Memory B cell (primary cell): ENCODE data around the gene COMP.

Experiments
- ATAC-seq: fragments of 150-1000 bp; cut with Tn5 transposase; 2 replicates; pipeline ENCODE4 v1.10.0; 2021; ENCODE audit warnings: low read depth, mild to moderate bottlenecking, moderate library complexity
- DNase-seq, 2 donors: peaks; one replicate each; pipeline ENCODE4 v3.0.0; 2022; ENCODE audit warnings: low spot score in 2 of 2
- H3K27ac Mint-ChIP-seq: one replicate; pipeline ENCODE4 v1.8.0; 2022; ENCODE audit warnings: mild to moderate bottlenecking, moderate library complexity, mixed read lengths
- H3K27me3 Mint-ChIP-seq: one replicate; pipeline ENCODE4 v1.8.0; 2022; ENCODE audit warnings: mixed read lengths
- H3K36me3 Mint-ChIP-seq: one replicate; pipeline ENCODE4 v1.8.0; 2022; ENCODE audit warnings: mild to moderate bottlenecking, mixed read lengths
- H3K4me1 Mint-ChIP-seq: one replicate; pipeline ENCODE4 v1.8.0; 2022; ENCODE audit warnings: mixed read lengths
- H3K4me3 Mint-ChIP-seq: one replicate; pipeline ENCODE4 v1.8.0; 2022; ENCODE audit warnings: mild to moderate bottlenecking, moderate library complexity, mixed read lengths
- H3K9me3 Mint-ChIP-seq: one replicate; pipeline ENCODE4 v1.8.0; 2022; ENCODE audit warnings: mixed read lengths

Gene COMP

GRCh38 chr19:18773682-18774081 is 17.4 kb downstream of the COMP start:
- H3K9me3 Mint-ChIP-seq = no peaks in the 10 kb centered on the region
- no peak for DNase-seq
- H3K27ac Mint-ChIP-seq = no peak overlapping the region

GRCh38 chr19:18772620-18773587 is 18.2 kb downstream of the COMP start:
- H3K27ac Mint-ChIP-seq = no peak overlapping the region
- peaks cover 6% of the 10 kb centered on the region for H3K36me3 Mint-ChIP-seq
- no peak for DNase-seq
- no peak for ATAC-seq
- H3K4me3 Mint-ChIP-seq = no peak overlapping the region
- H3K27me3 Mint-ChIP-seq = no peaks in the 10 kb centered on the region
- H3K9me3 Mint-ChIP-seq = no peaks in the 10 kb centered on the region
- no peaks in the 10 kb centered on the region for H3K4me1 Mint-ChIP-seq

More at GRCh38 chr19:18773682-18774081, 17.4 kb downstream of the COMP start:
- no peaks in the 10 kb centered on the region for H3K4me1 Mint-ChIP-seq
- H3K36me3 Mint-ChIP-seq = peaks cover 6% of the 10 kb centered on the region
- H3K4me3 Mint-ChIP-seq = no peak overlapping the region
- H3K27me3 Mint-ChIP-seq = no peaks in the 10 kb centered on the region
- ATAC-seq = no peak

GRCh38 chr19:18771328-18772242 is 19.5 kb downstream of the COMP start:
- Mint-ChIP-seq H3K27ac (no peak overlapping the region), H3K36me3 (peaks cover 10% of the 10 kb centered on the region), H3K9me3 (no peaks in the 10 kb centered on the region), H3K4me3 (no peak overlapping the region), H3K4me1 (no peaks in the 10 kb centered on the region), H3K27me3 (no peaks in the 10 kb centered on the region)
- DNase-seq (no peak), ATAC-seq (no peak)

- peaks cover 10% of the 10 kb centered on the region for H3K36me3 Mint-ChIP-seq
- H3K9me3 Mint-ChIP-seq = no peaks in the 10 kb centered on the region
- no peak overlapping the region for H3K27ac Mint-ChIP-seq
- no peak overlapping the region for H3K4me3 Mint-ChIP-seq
- ATAC-seq = no peak
- H3K27me3 Mint-ChIP-seq = no peaks in the 10 kb centered on the region
- no peak for DNase-seq
- no peaks in the 10 kb centered on the region for H3K4me1 Mint-ChIP-seq
These were observed 20.3 kb downstream of the COMP start for GRCh38 chr19:18770663-18771327.

- Mint-ChIP-seq H3K4me3 (no peak overlapping the region), H3K27ac (no peak overlapping the region), H3K4me1 (no peaks in the 10 kb centered on the region), H3K36me3 (peaks cover 10% of the 10 kb centered on the region), H3K9me3 (no peaks in the 10 kb centered on the region), H3K27me3 (no peaks in the 10 kb centered on the region)
- DNase-seq = no peak
- no peak for ATAC-seq
These were observed 21.0 kb downstream of the COMP start for GRCh38 chr19:18769989-18770528.

- no peak overlapping the region for H3K27ac Mint-ChIP-seq
- H3K4me1 Mint-ChIP-seq = peaks cover 3% of the 10 kb centered on the region
- H3K27me3 Mint-ChIP-seq = no peaks in the 10 kb centered on the region
- H3K9me3 Mint-ChIP-seq = no peaks in the 10 kb centered on the region
- DNase-seq (no peak), ATAC-seq (no peak)
- H3K36me3 Mint-ChIP-seq = peaks cover 10% of the 10 kb centered on the region
- no peak overlapping the region for H3K4me3 Mint-ChIP-seq
These were observed 21.9 kb downstream of the COMP start for GRCh38 chr19:18768997-18769891.

GRCh38 chr19:18768046-18768771 is 22.9 kb downstream of the COMP start:
- peaks cover 10% of the 10 kb centered on the region for H3K36me3 Mint-ChIP-seq
- ATAC-seq = no peak
- no peaks in the 10 kb centered on the region for H3K27me3 Mint-ChIP-seq

GRCh38 chr19:18765224-18765623 is 25.9 kb downstream of the COMP start:
- Mint-ChIP-seq H3K9me3 (no peaks in the 10 kb centered on the region), H3K27ac (no peak overlapping the region), H3K36me3 (peaks cover 3% of the 10 kb centered on the region), H3K4me3 (no peak overlapping the region), H3K4me1 (peaks cover 3% of the 10 kb centered on the region), H3K27me3 (no peaks in the 10 kb centered on the region)
- DNase-seq = no peak
- ATAC-seq = no peak

More at GRCh38 chr19:18768046-18768771, 22.9 kb downstream of the COMP start:
- Mint-ChIP-seq H3K4me3 (no peak overlapping the region), H3K9me3 (no peaks in the 10 kb centered on the region), H3K4me1 (peaks cover 3% of the 10 kb centered on the region), H3K27ac (no peak overlapping the region)
- DNase-seq = no peak

- no peaks in the 10 kb centered on the region for H3K9me3 Mint-ChIP-seq
- H3K4me1 Mint-ChIP-seq = peaks cover 3% of the 10 kb centered on the region
- H3K36me3 Mint-ChIP-seq = peaks cover 3% of the 10 kb centered on the region
- no peaks in the 10 kb centered on the region for H3K27me3 Mint-ChIP-seq
- no peak for ATAC-seq
- H3K27ac Mint-ChIP-seq = no peak overlapping the region
- no peak overlapping the region for H3K4me3 Mint-ChIP-seq
- DNase-seq = no peak
These were observed 26.5 kb downstream of the COMP start for GRCh38 chr19:18764591-18765051.

GRCh38 chr19:18763674-18764590 is 27.2 kb downstream of the COMP start:
- Mint-ChIP-seq H3K36me3 (peaks cover 3% of the 10 kb centered on the region), H3K27me3 (no peaks in the 10 kb centered on the region), H3K4me1 (peaks cover 3% of the 10 kb centered on the region), H3K9me3 (no peaks in the 10 kb centered on the region), H3K27ac (no peak overlapping the region), H3K4me3 (no peak overlapping the region)
- ATAC-seq (peak; percentile 32), DNase-seq (no peak)

- no peak for ATAC-seq
- DNase-seq = no peak
- H3K27ac Mint-ChIP-seq = no peak overlapping the region
- H3K9me3 Mint-ChIP-seq = no peaks in the 10 kb centered on the region
- H3K4me1 Mint-ChIP-seq = peaks cover 3% of the 10 kb centered on the region
- H3K27me3 Mint-ChIP-seq = no peaks in the 10 kb centered on the region
- H3K4me3 Mint-ChIP-seq = no peak overlapping the region
- peaks cover 3% of the 10 kb centered on the region for H3K36me3 Mint-ChIP-seq
These were observed 28.7 kb downstream of the COMP start for GRCh38 chr19:18762125-18763023.
